ENCODE results near the gene RFT1. TPM values are rescaled to one million over a fixed set of nuclear protein-coding genes. Genes with fewer than 3 reads are reported as not detected.
"Not testable (repeated sequence)": the region's sequence is repeated elsewhere in the genome, so short reads cannot be mapped to it uniquely, and the experiment has no call there.

RFT1 gene
- total and polyA plus RNA-seq, 4 donors, result 10.8 to 23.1 (median 21.6) TPM

- WGBS, 2 donors, result 87 to 92% methylated on average over 3 of the region's 3 CpGs
- H3K27ac ChIP-seq (ENCODE audit: low read depth in 1 of 2, low read length in 1 of 2), result no peak overlapping the region
- no peak for TF ChIP-seq CTCF (IDR thresholded peaks at IDR 0.05; ENCODE audit: control extremely low read depth, extremely low read depth)
- ATAC-seq (ENCODE audit: insufficient read depth, low FRiP score) (no peak), DNase-seq (no peak)
- no peaks in the 10 kb centered on the region for H3K9me3 ChIP-seq (ENCODE audit: control insufficient read depth in 4 of 4, insufficient read depth in 3 of 4, low read length in 3 of 4)
- H3K4me1 ChIP-seq (ENCODE audit: control insufficient read depth in 5 of 5, insufficient read depth in 5 of 5, low read length in 5 of 5), result peaks cover 0 to 5% (median 0%) of the 10 kb centered on the region in 5 donors
- H3K9ac ChIP-seq (ENCODE audit: insufficient read depth in 1 of 2, low read length in 2 of 2), result no peak overlapping the region
- H3K27me3 ChIP-seq (ENCODE audit: control insufficient read depth in 3 of 3, insufficient read depth in 3 of 3, low read length in 2 of 3), result peaks cover 0 to 3% (median 0%) of the 10 kb centered on the region in 3 donors
- H3K36me3 ChIP-seq (ENCODE audit: control insufficient read depth in 4 of 4, insufficient read depth in 4 of 4, low read length in 4 of 4), result no peaks in the 10 kb centered on the region
- H3K4me3 ChIP-seq, result no peak overlapping the region
Measured at GRCh38 chr3:53067567-53067966, 62.7 kb downstream of the RFT1 start.

GRCh38 chr3:53065841-53066480 is 64.3 kb downstream of the RFT1 start:
- DNase-seq (no peak), ATAC-seq (ENCODE audit: insufficient read depth, low FRiP score) (no peak)
- TF ChIP-seq CTCF (IDR thresholded peaks at IDR 0.05; ENCODE audit: control extremely low read depth, extremely low read depth), result no peak
- no peaks in the 10 kb centered on the region for H3K4me1 ChIP-seq (ENCODE audit: control insufficient read depth in 5 of 5, insufficient read depth in 5 of 5, low read length in 5 of 5)
- 89 to 91% methylated on average over 7 of the region's 7 CpGs for WGBS, 2 donors
- H3K36me3 ChIP-seq (ENCODE audit: control insufficient read depth in 4 of 4, insufficient read depth in 4 of 4, low read length in 4 of 4), result no peaks in the 10 kb centered on the region
- no peak overlapping the region for H3K27ac ChIP-seq (ENCODE audit: low read depth in 1 of 2, low read length in 1 of 2)
- peaks cover 0 to 6% (median 0%) of the 10 kb centered on the region in 3 donors for H3K27me3 ChIP-seq (ENCODE audit: control insufficient read depth in 3 of 3, insufficient read depth in 3 of 3, low read length in 2 of 3)
- H3K4me3 ChIP-seq, result no peak overlapping the region
- H3K9ac ChIP-seq (ENCODE audit: insufficient read depth in 1 of 2, low read length in 2 of 2), result no peak overlapping the region
- no peaks in the 10 kb centered on the region for H3K9me3 ChIP-seq (ENCODE audit: control insufficient read depth in 4 of 4, insufficient read depth in 3 of 4, low read length in 3 of 4)

GRCh38 chr3:53062905-53063304 is 67.3 kb downstream of the RFT1 start:
- 96 to 97% methylated on average over 2 of the region's 2 CpGs for WGBS, 2 donors
- DNase-seq, result no peak
- TF ChIP-seq CTCF (IDR thresholded peaks at IDR 0.05; ENCODE audit: control extremely low read depth, extremely low read depth), result no peak

GRCh38 chr3:53056442-53056841 is 73.8 kb downstream of the RFT1 start:
- DNase-seq (no peak), ATAC-seq (ENCODE audit: insufficient read depth, low FRiP score) (no peak)
- no peak overlapping the region for H3K4me3 ChIP-seq

More at GRCh38 chr3:53062905-53063304, 67.3 kb downstream of the RFT1 start:
- Histone ChIP-seq H3K4me3 (no peak overlapping the region), H3K4me1 (ENCODE audit: control insufficient read depth in 5 of 5, insufficient read depth in 5 of 5, low read length in 5 of 5) (no peaks in the 10 kb centered on the region), H3K9me3 (ENCODE audit: control insufficient read depth in 4 of 4, insufficient read depth in 3 of 4, low read length in 3 of 4) (no peaks in the 10 kb centered on the region), H3K27me3 (ENCODE audit: control insufficient read depth in 3 of 3, insufficient read depth in 3 of 3, low read length in 2 of 3) (peaks cover 0 to 6% (median 0%) of the 10 kb centered on the region in 3 donors), H3K27ac (ENCODE audit: low read depth in 1 of 2, low read length in 1 of 2) (no peak overlapping the region), H3K9ac (ENCODE audit: insufficient read depth in 1 of 2, low read length in 2 of 2) (no peak overlapping the region), H3K36me3 (ENCODE audit: control insufficient read depth in 4 of 4, insufficient read depth in 4 of 4, low read length in 4 of 4) (no peaks in the 10 kb centered on the region)
- no peak for ATAC-seq (ENCODE audit: insufficient read depth, low FRiP score)

GRCh38 chr3:53054233-53054632 is 76.0 kb downstream of the RFT1 start:
- 80 to 83% methylated on average over 7 of the region's 7 CpGs for WGBS, 2 donors
- H3K36me3 ChIP-seq (ENCODE audit: control insufficient read depth in 4 of 4, insufficient read depth in 4 of 4, low read length in 4 of 4); H3K27ac ChIP-seq (ENCODE audit: low read depth in 1 of 2, low read length in 1 of 2); ATAC-seq (ENCODE audit: insufficient read depth, low FRiP score); H3K9ac ChIP-seq (ENCODE audit: insufficient read depth in 1 of 2, low read length in 2 of 2); H3K27me3 ChIP-seq (ENCODE audit: control insufficient read depth in 3 of 3, insufficient read depth in 3 of 3, low read length in 2 of 3); H3K9me3 ChIP-seq (ENCODE audit: control insufficient read depth in 4 of 4, insufficient read depth in 3 of 4, low read length in 3 of 4); H3K4me1 ChIP-seq (ENCODE audit: control insufficient read depth in 5 of 5, insufficient read depth in 5 of 5, low read length in 5 of 5); H3K4me3 ChIP-seq; DNase-seq: not testable (repeated sequence)

More at GRCh38 chr3:53056442-53056841, 73.8 kb downstream of the RFT1 start:
- no peak overlapping the region for H3K27ac ChIP-seq (ENCODE audit: low read depth in 1 of 2, low read length in 1 of 2)
- no peak overlapping the region for H3K9ac ChIP-seq (ENCODE audit: insufficient read depth in 1 of 2, low read length in 2 of 2)
- H3K9me3 ChIP-seq (ENCODE audit: control insufficient read depth in 4 of 4, insufficient read depth in 3 of 4, low read length in 3 of 4), result no peaks in the 10 kb centered on the region
- 87 to 95% methylated on average over 2 of the region's 2 CpGs for WGBS, 2 donors
- H3K36me3 ChIP-seq (ENCODE audit: control insufficient read depth in 4 of 4, insufficient read depth in 4 of 4, low read length in 4 of 4), result no peaks in the 10 kb centered on the region
- H3K4me1 ChIP-seq (ENCODE audit: control insufficient read depth in 5 of 5, insufficient read depth in 5 of 5, low read length in 5 of 5), result no peaks in the 10 kb centered on the region
- no peaks in the 10 kb centered on the region for H3K27me3 ChIP-seq (ENCODE audit: control insufficient read depth in 3 of 3, insufficient read depth in 3 of 3, low read length in 2 of 3)
- TF ChIP-seq CTCF (IDR thresholded peaks at IDR 0.05; ENCODE audit: control extremely low read depth, extremely low read depth), result no peak

Measured in lung (tissue), 12 donors.